HL-60/S4 treated with retinoic acid at 250 ng/mL for 4 days and 3 days (cell line): ENCODE data around the gene ATP6AP1.

Source experiments
- in situ Hi-C: fragments of 300-500 bp; cut with MboI; formaldehyde crosslinking; loops from 2 replicates; pipeline ENCODE4 v1.7.0; 2022; ENCODE audit warnings: low sequenced_read_pairs

Gene ATP6AP1

DNA sequence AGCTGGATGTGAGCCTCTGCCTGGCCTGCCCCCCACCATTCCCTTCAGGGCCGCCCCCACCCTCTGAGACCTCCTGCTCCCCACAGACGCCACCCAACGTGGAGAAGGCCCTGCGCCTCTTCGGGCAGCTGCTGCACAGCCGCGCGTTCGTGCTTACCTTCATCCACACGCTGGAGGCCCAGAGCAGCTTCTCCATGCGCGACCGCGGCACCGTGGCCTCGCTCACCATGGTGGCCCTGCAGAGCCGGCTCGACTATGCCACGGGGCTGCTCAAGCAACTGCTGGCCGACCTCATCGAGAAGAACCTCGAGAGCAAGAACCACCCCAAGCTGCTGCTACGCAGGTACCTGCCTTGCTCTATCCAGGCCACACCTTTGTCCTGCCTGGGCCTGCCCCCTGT lies 39.7 kb downstream of the ATP6AP1 start:
- in situ Hi-C loops: no loop called here

DNA sequence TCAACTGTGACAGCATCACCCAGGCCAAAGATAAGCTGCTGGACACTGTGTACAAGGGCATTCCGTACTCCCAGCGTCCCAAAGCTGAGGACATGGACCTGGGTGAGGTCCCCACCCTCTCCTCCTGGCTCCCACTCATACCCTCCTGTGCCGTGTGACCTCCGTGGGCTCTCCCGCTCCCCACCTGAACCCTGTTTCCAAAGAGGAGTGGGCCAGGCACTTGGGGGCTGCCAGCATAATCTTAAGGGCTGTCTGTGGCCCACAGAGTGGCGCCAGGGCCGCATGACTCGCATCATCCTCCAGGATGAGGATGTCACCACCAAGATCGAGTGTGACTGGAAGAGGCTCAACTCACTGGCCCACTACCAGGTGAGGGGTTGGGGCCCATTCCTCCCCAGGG lies 40.6 kb downstream of the ATP6AP1 start:
- in situ Hi-C loops: no loop called here

DNA sequence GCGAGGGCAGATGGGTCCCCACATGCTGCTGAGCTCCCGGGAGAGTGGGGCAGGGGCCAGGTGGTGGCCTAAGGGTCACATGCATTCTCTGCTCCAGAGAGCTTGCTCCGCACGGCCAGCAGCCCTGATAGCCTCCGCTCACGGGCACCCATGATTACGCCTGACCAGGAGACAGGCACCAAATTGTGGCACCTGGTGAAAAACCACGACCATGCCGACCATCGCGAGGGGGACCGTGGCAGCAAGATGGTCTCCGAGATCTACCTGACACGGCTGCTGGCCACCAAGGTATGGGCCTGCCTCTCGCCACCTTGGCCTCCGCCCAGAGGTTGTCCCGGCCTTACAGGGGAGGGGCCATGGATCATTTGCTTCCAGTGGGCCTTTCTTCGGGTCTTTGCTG lies 41.4 kb downstream of the ATP6AP1 start:
- in situ Hi-C loops: no loop called here

DNA sequence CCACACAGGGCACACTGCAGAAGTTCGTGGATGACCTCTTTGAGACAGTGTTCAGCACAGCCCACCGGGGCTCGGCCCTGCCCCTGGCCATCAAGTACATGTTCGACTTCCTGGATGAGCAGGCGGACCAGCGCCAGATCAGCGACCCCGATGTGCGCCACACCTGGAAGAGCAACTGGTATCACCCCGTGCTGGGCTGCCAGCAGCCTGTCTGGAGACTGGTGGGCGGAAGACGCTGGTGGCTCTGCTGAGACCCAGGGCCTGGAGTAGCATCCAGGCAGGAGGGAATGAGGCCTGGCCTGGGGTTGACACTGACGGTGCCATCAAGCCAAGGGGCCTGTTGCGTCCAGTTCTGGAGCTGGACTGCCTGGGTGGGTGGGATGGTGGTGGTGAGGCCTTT lies 42.0 kb downstream of the ATP6AP1 start:
- in situ Hi-C loops: no loop called here

DNA sequence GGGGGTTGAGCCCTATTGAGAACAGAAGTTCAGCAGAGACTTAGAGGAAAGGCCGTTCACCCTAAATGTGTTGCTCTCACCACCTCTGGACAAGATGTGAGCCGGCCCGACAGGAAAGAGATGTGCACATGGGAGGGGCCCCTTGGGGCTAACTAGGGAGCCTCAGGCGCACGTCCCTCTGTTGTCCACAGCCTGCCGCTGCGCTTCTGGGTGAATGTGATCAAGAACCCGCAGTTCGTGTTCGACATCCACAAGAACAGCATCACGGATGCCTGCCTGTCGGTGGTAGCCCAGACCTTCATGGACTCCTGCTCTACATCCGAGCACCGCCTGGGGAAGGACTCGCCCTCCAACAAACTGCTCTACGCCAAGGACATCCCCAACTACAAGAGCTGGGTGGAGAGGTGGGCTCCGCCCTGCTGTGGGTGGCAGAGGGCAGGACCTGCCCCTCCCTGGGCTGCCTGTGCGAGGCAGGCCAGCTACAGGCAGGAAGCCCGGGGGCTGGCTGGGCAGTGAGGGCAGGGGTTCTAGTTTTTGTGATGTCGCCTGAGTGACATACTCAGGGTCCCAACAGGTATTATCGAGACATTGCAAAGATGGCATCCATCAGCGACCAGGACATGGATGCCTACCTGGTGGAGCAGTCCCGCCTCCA lies 42.6 kb downstream of the ATP6AP1 start:
- in situ Hi-C loops: no loop called here

DNA sequence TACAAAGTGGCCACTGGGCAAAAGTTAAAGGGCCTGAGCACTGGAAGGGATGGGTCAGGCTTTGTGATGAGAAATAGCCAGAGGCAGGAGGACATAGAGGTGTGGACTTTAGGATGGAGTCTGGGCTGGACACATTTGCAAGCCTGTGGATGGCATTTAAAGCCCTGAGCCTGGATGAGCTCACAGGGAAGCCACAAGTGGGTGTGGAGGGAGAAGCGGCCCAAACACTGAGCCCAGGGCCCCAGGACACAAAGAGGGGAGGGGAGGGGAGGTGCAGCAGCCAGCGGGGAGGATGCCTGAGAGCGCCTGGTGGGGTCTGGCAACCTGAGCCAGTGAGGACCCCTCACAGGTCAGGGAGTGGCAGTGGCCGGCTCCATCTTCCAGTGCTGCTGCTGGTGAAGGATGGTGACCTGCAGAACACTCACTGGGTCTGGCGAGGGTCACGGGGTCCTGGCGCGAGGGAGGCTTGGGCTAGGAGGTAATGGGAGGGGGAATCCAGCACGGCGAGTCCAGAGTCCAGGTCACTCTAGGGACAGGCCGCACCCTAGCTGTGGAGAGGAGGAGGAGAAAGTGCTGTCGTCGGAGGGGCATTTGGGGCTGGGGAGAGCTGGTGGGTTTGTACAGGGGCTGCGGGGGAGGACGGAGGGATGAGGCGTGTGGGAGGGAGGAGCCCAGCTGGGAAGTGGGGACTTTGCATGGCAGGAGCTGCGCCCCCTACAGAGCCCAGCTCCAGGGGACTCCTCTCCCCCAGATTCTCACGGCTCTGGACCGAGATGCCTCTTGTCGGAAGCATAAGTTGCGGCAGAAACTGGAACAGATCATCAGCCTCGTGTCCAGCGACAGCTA lies 43.6 kb downstream of the ATP6AP1 start:
- in situ Hi-C loops: no loop called here

DNA sequence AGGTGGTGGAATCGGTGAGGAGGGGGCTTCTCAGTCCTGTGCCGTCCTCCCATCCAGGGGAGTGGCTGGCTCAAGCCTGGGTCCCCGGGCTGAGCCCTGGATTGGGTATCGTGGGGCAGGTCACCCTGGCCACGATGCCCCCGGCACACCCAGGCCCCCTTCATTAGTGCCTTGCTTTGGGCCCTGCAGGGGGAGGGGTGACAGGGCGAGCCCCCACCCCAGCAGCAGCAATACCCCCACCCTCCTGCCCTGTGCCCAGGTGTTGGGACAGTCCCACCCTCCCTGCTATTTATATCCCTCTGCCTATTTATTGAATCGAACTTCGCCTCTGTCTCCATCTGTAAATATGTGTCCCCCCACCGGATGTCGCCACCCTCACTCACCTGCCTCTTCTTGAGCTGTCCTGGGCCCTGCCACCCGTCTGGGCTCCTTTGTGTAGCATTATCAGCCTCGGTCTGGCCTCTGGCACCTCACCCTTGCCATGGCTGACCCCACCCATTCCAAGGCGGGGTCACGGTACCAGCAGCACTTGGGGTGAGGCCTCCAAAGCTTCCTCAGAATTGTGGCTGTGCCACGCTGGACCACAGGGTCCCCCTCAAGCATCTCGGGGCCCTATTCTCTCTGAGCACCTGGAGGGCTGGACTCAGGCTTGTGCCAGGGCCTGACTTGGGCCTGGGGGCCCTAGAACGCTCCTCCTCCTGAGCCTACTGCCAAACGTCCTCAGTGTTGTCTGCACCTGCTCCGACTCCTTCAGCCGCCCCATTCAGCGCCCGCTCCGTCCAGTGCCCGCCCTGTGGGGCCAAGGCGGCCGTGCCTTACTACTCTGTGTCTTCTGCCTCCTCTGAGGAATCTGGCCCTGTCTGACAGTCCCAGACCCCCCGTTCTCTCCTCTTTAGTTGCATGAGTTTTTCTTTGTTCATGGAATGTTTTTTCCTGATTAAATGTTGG lies 44.5 kb downstream of the ATP6AP1 start:
- in situ Hi-C loops: no loop called here

DNA sequence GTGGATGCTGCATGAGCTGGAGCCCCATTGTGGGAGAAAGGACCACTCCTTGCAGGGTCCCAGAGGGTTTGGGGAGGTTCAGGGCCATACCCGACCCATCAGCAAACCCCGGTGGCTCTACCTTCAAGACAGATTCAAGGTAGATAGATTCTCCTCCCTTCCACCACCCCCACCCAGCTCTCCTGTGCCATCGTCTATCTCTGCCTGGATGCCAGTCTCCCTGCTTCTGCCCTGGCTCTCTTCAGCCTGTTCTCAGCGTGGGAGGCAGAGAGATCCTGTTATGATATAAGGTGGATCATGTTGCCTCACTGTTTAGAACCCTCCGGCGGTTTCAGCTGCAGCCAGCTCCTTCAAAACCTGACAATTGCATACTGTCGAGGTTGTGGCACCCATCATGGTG lies 45.2 kb downstream of the ATP6AP1 start:
- in situ Hi-C loops: no loop called here

DNA sequence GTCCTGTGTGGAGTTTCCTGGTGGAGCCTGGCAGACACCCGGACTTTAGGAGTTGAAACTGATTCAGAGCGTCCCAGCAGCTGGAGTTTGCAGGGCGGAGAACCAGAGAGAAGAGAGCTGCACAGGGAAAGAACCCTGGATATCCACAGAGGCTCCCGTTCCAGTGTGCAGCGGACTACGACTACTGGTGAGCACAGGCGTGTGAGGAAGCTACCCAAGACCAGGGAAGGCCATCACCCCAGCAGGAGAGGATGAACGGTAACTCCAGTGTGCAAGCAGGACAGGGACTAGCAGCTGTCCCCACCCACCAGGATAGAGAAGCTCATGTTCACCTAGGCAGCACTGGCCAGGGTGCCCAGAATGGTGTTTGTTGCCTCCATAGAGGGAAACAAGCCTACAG lies 48.3 kb downstream of the ATP6AP1 start:
- in situ Hi-C loops: no loop called here

DNA sequence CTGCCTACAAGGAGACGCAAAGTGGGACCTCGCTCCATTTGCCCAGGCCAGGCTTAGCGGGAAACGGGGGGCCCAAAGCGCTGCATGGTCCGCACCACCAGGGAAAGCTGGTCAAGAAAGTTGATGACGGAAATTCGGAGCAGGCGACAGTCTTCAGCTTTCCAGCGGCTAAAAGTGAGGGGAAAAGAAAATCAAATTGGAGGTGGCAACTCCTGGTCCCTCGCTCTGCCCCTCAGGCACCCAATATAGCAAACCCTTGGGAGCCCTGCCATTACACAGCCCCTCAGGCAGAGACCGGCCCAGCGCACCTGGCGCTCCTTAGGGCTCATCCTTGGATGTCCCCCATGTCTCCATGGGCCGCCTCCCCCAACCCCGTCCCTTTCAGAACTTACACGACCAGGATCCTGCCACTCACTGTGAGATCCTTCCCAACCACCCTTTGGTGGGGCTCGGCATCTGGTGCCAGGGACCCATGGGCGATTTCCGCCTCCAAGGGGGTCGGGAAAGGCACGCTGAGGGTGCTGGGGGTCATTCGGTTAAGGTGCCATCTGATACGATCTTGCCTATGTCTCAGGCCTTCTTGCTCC lies 49.5 kb downstream of the ATP6AP1 start:
- in situ Hi-C loops: no loop called here

DNA sequence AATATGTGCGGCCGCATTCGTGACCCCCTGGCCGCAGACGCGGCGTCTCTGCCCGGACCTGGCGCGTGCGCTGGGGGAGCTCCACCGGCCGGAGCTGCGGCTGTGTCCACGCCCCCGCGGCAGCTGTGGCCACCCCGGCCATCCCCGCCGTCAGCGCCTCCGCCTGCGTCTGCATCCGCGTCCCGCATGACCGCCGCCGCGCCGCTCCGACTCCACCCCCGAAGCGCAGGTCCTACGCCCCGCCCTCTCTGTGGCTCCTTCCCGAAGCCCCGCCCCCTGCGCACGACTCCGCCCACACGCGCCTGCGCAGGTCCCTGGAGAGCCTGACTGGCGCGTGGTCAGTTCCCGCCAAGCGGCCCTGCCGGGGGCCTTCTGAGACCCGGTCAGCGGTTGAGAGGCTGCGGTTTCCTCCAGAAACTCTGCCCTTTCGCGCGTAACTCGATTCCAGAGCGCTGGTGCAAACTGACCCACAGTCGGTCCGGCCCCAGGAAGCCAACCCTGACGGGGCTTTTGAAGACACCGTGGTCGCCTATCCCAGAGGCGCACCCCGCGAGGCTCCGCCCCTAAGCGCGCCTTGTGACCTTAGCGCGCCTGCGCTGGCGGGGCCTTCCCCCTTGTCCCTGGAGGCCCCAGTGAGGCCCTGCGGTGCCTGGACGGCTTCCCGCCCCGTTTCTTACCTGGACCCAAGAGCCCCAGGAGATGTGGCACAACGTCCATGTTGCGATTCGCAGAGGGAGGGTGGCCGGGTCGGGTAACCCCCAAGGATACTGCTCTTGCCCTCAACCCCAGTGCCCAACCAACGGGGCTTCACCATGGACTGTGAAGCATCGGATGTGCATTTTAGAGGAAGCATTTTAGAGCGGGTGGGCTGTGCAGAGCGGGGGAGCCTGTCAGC lies 50.5 kb downstream of the ATP6AP1 start, which contains the start of gene LAGE3:
Gene LAGE3 (minus strand): TSS at position 554 of the 895 bp plus-strand sequence. CDS start 366 bp downstream, at position 188.
- in situ Hi-C loops: no loop called here

DNA sequence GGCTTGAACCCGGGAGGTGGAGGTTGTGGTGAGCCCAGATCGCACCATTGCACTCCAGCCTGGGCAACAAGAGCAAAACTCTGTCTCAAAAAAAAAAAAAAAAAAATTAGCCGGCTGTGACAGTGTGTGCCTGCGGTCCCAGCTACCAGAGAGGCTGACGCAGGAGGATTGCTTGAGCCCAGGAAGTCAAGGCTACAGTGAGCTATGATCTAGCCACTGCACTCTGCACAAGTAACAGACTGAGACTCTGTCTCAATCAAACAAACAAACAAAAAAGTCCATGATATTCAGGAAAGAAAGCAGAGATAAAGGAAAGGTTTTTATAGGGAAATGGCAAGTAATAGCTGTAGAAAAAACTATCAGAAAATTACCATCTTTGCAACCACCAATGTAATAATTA lies 52.7 kb downstream of the ATP6AP1 start:
- in situ Hi-C loops: no loop called here

DNA sequence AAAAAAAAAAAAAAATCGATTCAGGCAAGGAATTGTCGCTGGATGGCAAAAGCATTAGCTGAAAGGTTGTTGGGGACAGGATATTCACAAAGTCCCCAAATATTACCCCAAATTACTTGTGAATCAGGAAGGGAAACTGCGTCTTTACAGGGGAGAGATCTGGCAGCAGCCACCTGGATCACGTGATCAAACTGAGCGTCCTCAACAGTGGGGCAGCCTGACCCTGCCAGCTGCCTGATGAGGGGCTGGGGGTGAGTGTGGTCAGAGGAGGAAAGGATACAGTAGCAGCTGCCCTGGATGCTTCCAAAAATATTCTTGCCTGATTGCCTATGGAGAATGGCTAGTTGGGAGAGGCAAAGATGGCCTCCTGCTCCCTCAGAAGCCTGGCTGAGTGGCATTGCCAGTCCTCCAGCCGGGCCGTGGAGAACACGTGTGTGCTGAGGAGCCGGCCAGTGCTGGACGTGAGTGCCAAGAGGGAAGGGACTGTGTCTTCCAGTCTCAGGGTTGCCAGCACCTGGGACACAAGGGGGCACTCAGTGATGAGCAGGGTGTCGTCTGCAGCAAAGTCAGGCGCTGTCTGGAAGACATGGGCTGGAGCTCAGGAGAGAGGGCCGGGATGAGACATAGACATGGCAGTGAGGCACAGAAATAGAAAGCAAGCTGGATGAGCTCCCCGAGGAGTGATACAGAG lies 53.6 kb downstream of the ATP6AP1 start:
- in situ Hi-C loops: no loop called here

DNA sequence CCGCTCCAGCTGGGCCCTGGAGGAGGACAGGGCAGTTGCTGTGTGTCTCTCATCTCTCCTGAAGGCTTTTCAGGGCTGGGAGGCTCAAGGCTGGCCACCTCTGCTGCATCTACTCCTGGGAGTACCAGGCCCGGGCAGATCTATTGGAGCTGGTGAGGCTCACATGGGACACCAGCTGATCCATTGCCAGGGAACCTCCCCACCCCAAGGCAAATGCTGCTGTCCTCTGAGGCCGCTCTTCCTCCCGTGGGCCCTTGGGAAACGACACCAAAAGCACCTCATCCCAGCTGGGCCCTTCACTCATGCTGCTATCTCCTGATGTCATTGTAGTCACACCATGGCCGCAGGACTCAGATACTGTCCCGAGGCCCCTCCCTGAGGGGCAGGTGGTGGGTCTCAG lies 54.3 kb downstream of the ATP6AP1 start:
- in situ Hi-C loops: no loop called here

DNA sequence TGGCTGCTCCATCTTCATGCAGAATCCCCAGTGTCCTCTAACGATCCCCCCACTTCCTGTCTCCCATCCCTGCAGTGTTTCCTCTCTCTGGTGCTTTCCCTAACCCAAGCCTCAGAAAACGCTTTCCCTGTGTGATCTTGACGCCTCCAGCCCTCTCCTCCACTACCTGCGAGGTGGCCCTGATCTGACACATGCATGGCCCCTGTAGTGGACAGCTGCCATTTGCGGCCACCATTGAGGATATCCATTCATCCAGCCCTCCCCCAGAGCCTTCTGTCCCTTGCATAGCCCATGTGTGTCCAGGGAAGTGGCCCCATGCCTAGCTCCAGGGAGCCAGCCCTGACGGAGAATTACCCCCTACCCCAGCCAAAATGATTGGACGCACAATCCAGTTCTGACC lies 54.8 kb downstream of the ATP6AP1 start:
- in situ Hi-C loops: no loop called here

DNA sequence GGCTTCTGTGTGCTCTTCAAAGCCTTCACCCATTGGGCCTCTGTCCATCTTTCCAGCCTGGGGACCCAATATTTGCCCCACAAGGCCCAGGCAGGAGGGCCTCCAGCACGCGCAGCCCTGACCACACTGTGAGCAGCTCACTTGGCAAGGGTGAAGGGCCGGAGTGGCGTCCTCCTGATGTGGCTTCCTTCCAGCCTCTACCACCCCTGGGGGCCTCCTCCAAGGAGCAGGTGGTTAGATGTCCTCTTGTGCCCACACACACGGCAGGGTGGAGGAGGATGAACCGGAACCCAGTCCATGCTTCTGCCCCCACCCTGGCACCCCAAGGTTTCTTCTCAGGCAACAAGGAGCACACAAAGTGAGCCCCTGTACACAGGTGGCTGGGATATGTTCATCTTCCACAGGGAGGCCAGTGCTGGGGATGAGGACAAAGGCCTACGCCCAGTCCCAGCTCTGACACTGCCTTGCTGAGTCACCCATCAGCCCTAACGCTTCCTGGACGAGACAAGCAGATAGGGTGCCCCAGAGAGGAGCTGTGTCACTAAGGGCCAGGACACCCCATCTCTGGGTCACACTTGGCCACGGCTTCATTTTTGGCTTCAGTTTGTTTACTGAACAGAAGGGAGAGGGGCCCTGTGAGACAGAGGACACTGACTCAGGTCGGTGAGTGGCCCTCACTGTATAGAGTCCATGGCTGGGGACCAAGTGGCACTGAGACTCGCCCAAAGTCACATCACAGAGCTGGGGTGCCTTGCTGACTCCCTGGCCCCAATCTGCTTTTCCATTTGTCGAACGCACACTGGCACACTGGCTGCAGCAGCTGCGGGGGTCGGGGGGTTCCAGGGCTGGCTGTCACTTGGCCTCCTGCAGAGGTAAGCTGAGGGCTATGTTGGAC lies 56.0 kb downstream of the ATP6AP1 start:
- in situ Hi-C loops: no loop called here

DNA sequence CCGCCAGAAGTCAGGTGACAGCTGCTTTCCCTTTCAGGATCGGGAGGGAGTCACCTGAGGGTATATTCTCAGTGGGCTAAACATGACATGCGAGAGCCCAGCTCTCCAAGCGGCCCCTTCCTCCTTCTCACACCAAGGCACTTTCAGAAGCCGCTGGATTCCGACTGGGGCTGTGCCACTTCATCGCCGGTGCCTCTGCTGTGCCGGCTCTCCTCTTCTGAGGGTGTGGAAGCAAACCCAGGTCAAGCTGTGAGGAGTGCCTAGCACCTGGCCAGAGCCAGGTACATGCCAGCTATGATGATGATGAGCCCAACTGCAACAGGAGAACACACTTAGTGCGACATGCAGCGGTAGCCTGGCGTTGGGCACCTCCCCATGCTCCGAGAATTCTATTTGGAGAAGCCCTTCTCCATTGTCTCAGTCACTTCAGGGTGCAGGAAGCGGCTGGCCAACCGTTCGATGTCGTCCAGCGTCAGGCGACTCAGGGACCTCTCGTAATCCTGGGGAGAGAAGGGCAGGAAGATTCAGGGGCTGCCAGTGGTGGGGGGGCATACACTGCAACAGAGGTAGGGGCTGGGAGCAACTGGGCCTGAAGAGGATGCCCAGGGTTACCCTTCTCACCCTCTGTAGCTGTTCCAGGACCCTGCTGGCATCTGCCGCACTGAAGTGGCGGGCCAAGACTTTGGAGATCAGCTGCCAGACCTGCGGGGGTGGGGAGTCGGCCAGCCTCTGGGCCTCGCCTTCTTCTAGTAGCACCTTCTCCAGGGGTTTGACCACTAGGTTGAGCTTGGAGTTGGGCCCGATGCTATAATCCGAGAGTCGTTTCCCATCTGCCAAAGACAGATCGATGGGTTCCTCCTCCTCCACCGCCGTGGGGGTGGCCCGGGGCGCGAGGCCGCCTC lies 56.9 kb downstream of the ATP6AP1 start:
- in situ Hi-C loops: no loop called here
